Lower lobe of right lung (tissue), 2 donors: ENCODE data around the gene HEPN1. TPM values are rescaled to one million over a fixed set of nuclear protein-coding genes. Genes with fewer than 3 reads are reported as not detected.

Experiments used
- ATAC-seq, 2 donors: fragments of 200-7000 bp; cut with Tn5 transposase; one replicate each; pipeline ENCODE4 v1.9.1; 2020 to 2022; ENCODE audit warnings: mild to moderate bottlenecking in 2 of 2, moderate library complexity in 2 of 2
- DNase-seq: peaks from one replicate; pipeline ENCODE4 v3.0.0-alpha.2; 2020
- H3K27ac ChIP-seq: fragments of 200-600 bp; one replicate; pipeline ENCODE4 v1.8.0; 2022
- H3K27me3 ChIP-seq: fragments of 200-600 bp; one replicate; pipeline ENCODE4 v1.8.0; 2022; ENCODE audit warnings: low read depth
- H3K36me3 ChIP-seq: fragments of 200-600 bp; one replicate; pipeline ENCODE4 v1.8.0; 2022; ENCODE audit warnings: mild to moderate bottlenecking
- H3K4me1 ChIP-seq: fragments of 200-600 bp; one replicate; pipeline ENCODE4 v1.8.0; 2022
- H3K4me3 ChIP-seq: fragments of 200-600 bp; one replicate; pipeline ENCODE4 v1.8.0; 2022; ENCODE audit warnings: mild to moderate bottlenecking
- H3K9me3 ChIP-seq: fragments of 200-600 bp; one replicate; pipeline ENCODE4 v1.8.0; 2022
- CTCF ChIP-seq: fragments of 200-600 bp; IDR thresholded peaks from one replicate; pipeline ENCODE4 v1.8.0; 2022; ENCODE audit warnings: antibody characterized with exemption, mild to moderate bottlenecking
- intact Hi-C: fragments of 100-400 bp; cut with DNase I; formaldehyde crosslinking; loops from one replicate; pipeline ENCODE4 v1.11.0; 2022
- total RNA-seq: library from RNA; stranded (reverse); fragmentation: NEBNext Ultra II Directional; extraction: Animal tissue kit (Norgen Biotek cat#: 25700); gene quantifications from one replicate; pipeline ENCODE4 v1.2.1, GENCODE V29; 2021
- donor health status: DM: no; HTN: yes; CAD: no; lungs with severe emphysema.

The HEPN1 gene
- total RNA-seq, 1 donor from 2014 or later: not detected

- peak overlapping the region; percentile 51 for H3K4me3 ChIP-seq
- no peaks in the 10 kb centered on the region for H3K27me3 ChIP-seq
- no peaks in the 10 kb centered on the region for H3K9me3 ChIP-seq
- intact Hi-C loops: no loop called here
- TF ChIP-seq CTCF: no peak
- no peaks in the 10 kb centered on the region for H3K36me3 ChIP-seq
- H3K4me1 ChIP-seq: peaks cover 44% of the 10 kb centered on the region
- ATAC-seq: peak; percentile 25 to 35
- DNase-seq: no peak
- peak overlapping the region; percentile 85 for H3K27ac ChIP-seq
Observed at GRCh38 chr11:124898263-124898680, 20.8 kb upstream of the HEPN1 start.

- H3K27me3 ChIP-seq: no peaks in the 10 kb centered on the region
- intact Hi-C loops: no loop called here
- DNase-seq (no peak), ATAC-seq (peak; percentile 56 to 68)
- no peaks in the 10 kb centered on the region for H3K9me3 ChIP-seq
- no peak for TF ChIP-seq CTCF
- H3K36me3 ChIP-seq: no peaks in the 10 kb centered on the region
- H3K4me1 ChIP-seq: peaks cover 40% of the 10 kb centered on the region
- H3K27ac ChIP-seq: peak overlapping the region; percentile 85
- H3K4me3 ChIP-seq: no peak overlapping the region
Observed at GRCh38 chr11:124898711-124899110, 20.3 kb upstream of the HEPN1 start.

GRCh38 chr11:124899383-124900145, 19.5 kb upstream of the HEPN1 start:
- intact Hi-C loops: no loop called here
- DNase-seq: no peak
- Histone ChIP-seq H3K27ac (peak overlapping the region; percentile 85), H3K9me3 (no peaks in the 10 kb centered on the region), H3K4me1 (peaks cover 32% of the 10 kb centered on the region), H3K36me3 (no peaks in the 10 kb centered on the region), H3K27me3 (no peaks in the 10 kb centered on the region), H3K4me3 (no peak overlapping the region)
- ATAC-seq: no peak
- no peak for TF ChIP-seq CTCF

GRCh38 chr11:124900464-124900863, 18.6 kb upstream of the HEPN1 start:
- Histone ChIP-seq H3K4me3 (no peak overlapping the region), H3K36me3 (no peaks in the 10 kb centered on the region), H3K27me3 (no peaks in the 10 kb centered on the region), H3K27ac (peak overlapping the region; percentile 85), H3K4me1 (peaks cover 22% of the 10 kb centered on the region), H3K9me3 (no peaks in the 10 kb centered on the region)
- TF ChIP-seq CTCF: no peak
- intact Hi-C loops: no loop called here
- ATAC-seq: peak; percentile 7 to 37
- no peak for DNase-seq

- intact Hi-C loops: no loop called here
- no peak overlapping the region for H3K27ac ChIP-seq
- H3K9me3 ChIP-seq: no peaks in the 10 kb centered on the region
- H3K4me3 ChIP-seq: no peak overlapping the region
- no peaks in the 10 kb centered on the region for H3K27me3 ChIP-seq
- DNase-seq: no peak
- no peak for ATAC-seq
- no peak for TF ChIP-seq CTCF
- H3K4me1 ChIP-seq: peaks cover 22% of the 10 kb centered on the region
- H3K36me3 ChIP-seq: no peaks in the 10 kb centered on the region
Observed at GRCh38 chr11:124902616-124903015, 16.4 kb upstream of the HEPN1 start.
